ENCODE measurements around the gene NOL11.
"Not testable (repeated sequence)": the region's sequence is repeated elsewhere in the genome, so short reads cannot be mapped to it uniquely, and the experiment has no call there.

NOL11 gene

DNA sequence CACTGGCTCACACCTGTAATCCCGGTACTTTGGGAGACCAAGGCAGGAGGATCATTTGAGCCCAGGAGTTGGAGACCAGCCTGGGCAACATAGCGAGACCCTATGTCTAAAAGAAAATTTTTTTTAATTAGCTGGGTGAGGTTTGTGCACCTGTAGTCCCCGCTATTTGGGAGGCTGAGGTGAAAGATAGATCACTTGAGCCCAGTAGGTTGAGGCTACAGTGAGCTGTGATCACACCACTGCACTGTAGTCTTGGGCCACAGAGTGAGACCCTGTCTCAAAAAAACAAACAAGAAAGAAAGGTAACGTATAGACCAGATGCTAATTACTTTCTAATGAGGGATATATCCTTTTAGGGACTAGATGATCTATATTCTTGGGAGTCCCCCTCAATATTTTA lies 8.1 kb downstream of the NOL11 start:
- no peak overlapping the region for H3K27ac ChIP-seq
- TF ChIP-seq, protein P1, sequence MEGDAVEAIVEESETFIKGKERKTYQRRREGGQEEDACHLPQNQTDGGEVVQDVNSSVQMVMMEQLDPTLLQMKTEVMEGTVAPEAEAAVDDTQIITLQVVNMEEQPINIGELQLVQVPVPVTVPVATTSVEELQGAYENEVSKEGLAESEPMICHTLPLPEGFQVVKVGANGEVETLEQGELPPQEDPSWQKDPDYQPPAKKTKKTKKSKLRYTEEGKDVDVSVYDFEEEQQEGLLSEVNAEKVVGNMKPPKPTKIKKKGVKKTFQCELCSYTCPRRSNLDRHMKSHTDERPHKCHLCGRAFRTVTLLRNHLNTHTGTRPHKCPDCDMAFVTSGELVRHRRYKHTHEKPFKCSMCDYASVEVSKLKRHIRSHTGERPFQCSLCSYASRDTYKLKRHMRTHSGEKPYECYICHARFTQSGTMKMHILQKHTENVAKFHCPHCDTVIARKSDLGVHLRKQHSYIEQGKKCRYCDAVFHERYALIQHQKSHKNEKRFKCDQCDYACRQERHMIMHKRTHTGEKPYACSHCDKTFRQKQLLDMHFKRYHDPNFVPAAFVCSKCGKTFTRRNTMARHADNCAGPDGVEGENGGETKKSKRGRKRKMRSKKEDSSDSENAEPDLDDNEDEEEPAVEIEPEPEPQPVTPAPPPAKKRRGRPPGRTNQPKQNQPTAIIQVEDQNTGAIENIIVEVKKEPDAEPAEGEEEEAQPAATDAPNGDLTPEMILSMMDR (conservative IDR thresholded peaks at IDR 0.05), result no peak
- TF ChIP-seq ZFX (IDR thresholded peaks at IDR 0.05), result no peak

DNA sequence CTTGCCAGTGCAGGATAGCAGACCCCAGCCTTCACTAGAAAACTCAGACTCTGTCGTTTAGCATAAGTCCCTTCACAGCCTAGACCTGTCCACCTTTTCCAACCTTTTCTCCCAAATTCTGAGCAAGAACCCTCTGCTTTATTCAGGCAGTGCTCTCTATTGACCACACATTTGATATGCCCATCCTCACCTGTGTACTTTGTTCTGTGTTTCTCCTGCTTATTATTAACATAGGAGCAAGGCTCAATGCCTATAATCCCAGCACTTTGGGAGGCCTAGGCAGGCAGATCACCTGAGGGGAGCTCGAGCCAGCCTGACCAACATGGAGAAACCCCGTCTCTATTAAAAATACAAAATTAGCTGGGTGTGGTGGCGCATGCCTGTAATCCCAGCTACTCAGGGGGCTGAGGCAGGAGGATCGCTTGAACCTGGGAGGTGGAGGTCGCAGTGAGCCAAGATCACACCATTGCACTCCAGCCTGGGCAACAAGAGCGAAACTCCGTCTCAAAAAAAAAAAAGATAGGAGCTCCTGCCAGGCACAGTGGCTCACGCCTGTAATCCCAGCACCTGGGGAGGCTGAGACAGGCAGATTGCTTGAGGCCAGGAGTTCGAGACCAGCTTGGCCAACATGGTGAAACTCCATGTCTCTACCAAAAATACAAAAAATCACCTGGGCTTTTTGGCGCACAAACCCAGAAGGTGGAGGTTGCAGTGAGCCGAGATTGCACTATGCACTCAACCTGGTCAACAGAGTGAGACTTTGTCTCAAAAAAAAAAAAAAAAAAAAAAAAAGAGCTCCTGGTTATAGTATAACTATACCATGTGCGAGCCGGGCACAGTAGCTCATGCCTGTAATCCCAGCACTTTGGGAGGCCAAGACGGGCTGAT lies 9.7 kb downstream of the NOL11 start:
- H3K27ac ChIP-seq, result not testable (repeated sequence)

DNA sequence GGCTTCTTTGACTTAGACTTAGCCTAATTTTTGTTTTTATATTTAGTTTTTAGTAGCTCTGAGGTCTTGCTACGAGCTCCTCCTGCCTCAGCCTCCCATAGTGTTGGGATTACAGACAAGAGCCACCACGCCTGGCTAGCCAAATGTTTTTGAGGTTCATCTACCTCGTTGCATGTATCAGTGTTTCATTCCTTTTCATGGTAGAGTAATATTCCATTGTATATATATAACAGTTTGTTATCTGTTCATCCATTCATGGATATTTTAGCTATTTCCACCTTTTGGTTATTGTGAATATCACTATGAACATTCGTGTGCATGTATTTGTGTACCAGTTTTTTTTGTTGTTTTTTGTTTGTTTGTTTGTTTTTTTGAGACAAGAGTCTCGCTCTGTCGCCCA lies 12.2 kb downstream of the NOL11 start:
- TF ChIP-seq, protein P1 (conservative IDR thresholded peaks at IDR 0.05), result no peak
- TF ChIP-seq ZFX (IDR thresholded peaks at IDR 0.05), result no peak
- H3K27ac ChIP-seq, result no peak overlapping the region

DNA sequence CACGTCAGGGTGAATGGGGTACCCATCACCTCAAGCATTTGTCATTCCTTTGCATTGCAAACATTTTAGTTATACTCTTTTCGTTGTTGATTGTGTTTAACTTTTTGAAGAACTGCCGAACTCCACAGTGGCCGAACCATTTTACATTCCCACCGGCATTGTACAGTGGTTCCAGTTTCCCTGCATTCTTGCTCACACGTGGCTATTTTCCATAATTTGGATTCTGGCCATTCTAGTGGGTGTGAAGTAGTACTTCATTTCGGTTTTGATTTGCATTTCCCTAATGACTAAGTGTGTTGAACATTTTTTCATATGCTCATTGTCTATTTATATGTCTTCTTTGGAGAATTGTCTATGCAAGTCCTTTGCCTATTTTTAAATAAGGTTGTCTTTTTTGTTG lies 13.0 kb downstream of the NOL11 start:
- no peak for TF ChIP-seq ZFX (IDR thresholded peaks at IDR 0.05)
- TF ChIP-seq, protein P1 (conservative IDR thresholded peaks at IDR 0.05), result no peak
- no peak overlapping the region for H3K27ac ChIP-seq

DNA sequence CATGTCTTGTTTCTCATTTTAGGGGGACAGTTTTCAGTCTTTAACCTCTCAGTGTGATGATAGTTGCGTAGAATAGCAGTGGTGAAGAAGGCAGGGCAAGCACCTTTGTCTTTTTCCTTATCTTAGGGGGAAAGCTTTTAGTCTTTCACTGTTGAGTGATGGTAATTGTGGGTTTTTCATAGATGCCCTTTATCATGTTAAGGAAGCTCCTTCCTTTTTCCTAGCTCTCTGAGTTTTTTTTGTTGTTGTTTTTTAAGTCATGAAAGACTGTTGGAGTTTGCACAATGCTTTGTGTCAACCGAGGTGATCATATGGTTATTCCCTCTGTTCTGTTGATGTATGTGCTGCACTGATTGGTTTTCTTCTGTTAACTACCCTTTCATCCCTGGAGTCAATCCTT lies 15.7 kb downstream of the NOL11 start:
- no peak overlapping the region for H3K27ac ChIP-seq

DNA sequence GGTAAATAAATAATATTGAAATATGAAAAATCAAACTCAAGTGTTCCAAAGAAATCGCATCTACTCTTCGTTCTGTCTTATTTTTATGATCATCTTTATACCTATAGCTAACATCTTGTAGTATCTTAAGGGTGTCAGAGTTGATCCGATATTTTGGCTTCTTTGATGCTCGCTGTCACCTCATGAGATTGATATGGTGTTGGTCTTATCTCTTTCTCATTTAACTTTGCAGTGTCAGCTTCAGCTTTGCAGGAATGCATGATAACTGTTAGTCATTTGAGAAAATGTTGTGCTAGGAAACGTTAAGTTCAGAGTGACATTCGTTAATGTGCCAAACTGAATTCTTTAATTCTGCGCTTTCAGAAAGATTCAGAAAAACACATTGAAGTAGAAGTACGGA lies 19.4 kb downstream of the NOL11 start:
- TF ChIP-seq, protein P1 (conservative IDR thresholded peaks at IDR 0.05), result no peak
- TF ChIP-seq ZFX (IDR thresholded peaks at IDR 0.05), result no peak
- no peak overlapping the region for H3K27ac ChIP-seq

More for the DNA sequence above, 15.7 kb downstream of the NOL11 start:
- TF ChIP-seq, protein P1 (conservative IDR thresholded peaks at IDR 0.05), result no peak
- no peak for TF ChIP-seq ZFX (IDR thresholded peaks at IDR 0.05)

DNA sequence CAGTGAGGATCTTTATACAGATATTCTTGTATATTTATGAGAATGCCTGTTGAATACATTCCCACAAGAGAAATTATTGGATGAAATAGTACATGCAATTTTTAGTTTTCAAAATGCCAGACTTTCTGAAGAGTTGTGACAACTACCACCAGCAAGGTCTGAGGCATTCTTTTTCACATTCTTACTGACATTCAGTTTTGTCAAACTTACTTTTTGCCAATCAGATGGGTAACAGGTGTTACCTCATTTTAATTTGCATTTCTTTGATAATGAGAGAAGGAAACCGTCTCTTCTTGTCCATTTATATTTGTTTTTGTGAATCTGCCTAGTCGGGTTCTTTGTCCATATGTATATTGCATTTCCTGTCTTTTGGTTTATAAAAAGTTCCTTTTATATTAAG lies 24.3 kb downstream of the NOL11 start:
- no peak overlapping the region for H3K27ac ChIP-seq
- TF ChIP-seq, protein P1 (conservative IDR thresholded peaks at IDR 0.05), result no peak
- TF ChIP-seq ZFX (IDR thresholded peaks at IDR 0.05), result no peak
